Trophoblast cell (in vitro differentiated cells and primary cell): Measurements from ENCODE around the gene MROH2B.

Experiments
- DNase-seq, 2 donors: peaks; one replicate each; pipeline ENCODE4 v3.0.0-alpha.2; 2016
- H2AFZ ChIP-seq: 2 replicates; pipeline ENCODE4 v1.6.1; 2013; ENCODE audit warnings: low read length, moderate library complexity, mild to moderate bottlenecking; ENCODE audit not compliant: insufficient read depth, poor library complexity
- H2AK5ac ChIP-seq: 2 replicates; pipeline ENCODE4 v1.6.1; 2013; ENCODE audit warnings: mild to moderate bottlenecking, low read length
- H2BK120ac ChIP-seq: 2 replicates; pipeline ENCODE4 v1.6.1; 2013; ENCODE audit warnings: low read length, mild to moderate bottlenecking, moderate library complexity; ENCODE audit not compliant: insufficient read depth, poor library complexity
- H2BK12ac ChIP-seq: 2 replicates; pipeline ENCODE4 v1.6.1; 2013; ENCODE audit warnings: mild to moderate bottlenecking, low read length, moderate library complexity
- H2BK5ac ChIP-seq: 2 replicates; pipeline ENCODE4 v1.6.1; 2013; ENCODE audit warnings: low read length, low read depth, moderate library complexity, mild to moderate bottlenecking; ENCODE audit not compliant: poor library complexity
- H3K14ac ChIP-seq: 2 replicates; pipeline ENCODE4 v1.6.1; 2013; ENCODE audit warnings: mild to moderate bottlenecking, low read length
- H3K18ac ChIP-seq: 2 replicates; pipeline ENCODE4 v1.6.1; 2013; ENCODE audit warnings: mild to moderate bottlenecking, low read length
- H3K23ac ChIP-seq: 2 replicates; pipeline ENCODE4 v1.6.1; 2013; ENCODE audit warnings: low read length
- H3K27ac ChIP-seq: 2 replicates; pipeline ENCODE4 v1.5.1; 2013; ENCODE audit warnings: low read depth, mild to moderate bottlenecking, inconsistent platforms, low read length, moderate library complexity
- H3K27me3 ChIP-seq: 2 replicates; pipeline ENCODE4 v1.6.1; 2013; ENCODE audit warnings: inconsistent platforms, mild to moderate bottlenecking, low read length, moderate library complexity; ENCODE audit not compliant: insufficient read depth
- H3K36me3 ChIP-seq, 2 experiments: 1 replicate in 1 of 2; 2 replicates in 1 of 2; pipeline ENCODE4 v1.6.1; 2013; ENCODE audit warnings: low read length in 2 of 2, mild to moderate bottlenecking in 2 of 2, moderate library complexity in 1 of 2; ENCODE audit not compliant: insufficient read depth in 2 of 2, control insufficient read depth in 1 of 2
- H3K4ac ChIP-seq: 2 replicates; pipeline ENCODE4 v1.6.1; 2013; ENCODE audit warnings: low read depth, mild to moderate bottlenecking, low read length, moderate library complexity
- H3K4me1 ChIP-seq, 2 experiments: 1 replicate in 1 of 2; 2 replicates in 1 of 2; pipeline ENCODE4 v1.6.1; 2013; ENCODE audit warnings: low read length in 2 of 2, mild to moderate bottlenecking in 2 of 2, moderate library complexity in 1 of 2; ENCODE audit not compliant: insufficient read depth in 2 of 2, control insufficient read depth in 1 of 2
- H3K4me2 ChIP-seq: 2 replicates; pipeline ENCODE4 v1.6.1; 2013; ENCODE audit warnings: inconsistent platforms, mild to moderate bottlenecking, low read length, moderate library complexity
- H3K4me3 ChIP-seq: 2 replicates; pipeline ENCODE4 v1.5.1; 2013; ENCODE audit warnings: mild to moderate bottlenecking, low read depth, low read length, inconsistent platforms
- H3K79me1 ChIP-seq: one replicate; pipeline ENCODE4 v1.6.1; 2013; ENCODE audit warnings: low read length
- H3K79me2 ChIP-seq: 2 replicates; pipeline ENCODE4 v1.6.1; 2013; ENCODE audit warnings: low read length, mild to moderate bottlenecking; ENCODE audit not compliant: control insufficient read depth, insufficient read depth, poor library complexity
- H3K9ac ChIP-seq: 2 replicates; pipeline ENCODE4 v1.6.1; 2013; ENCODE audit warnings: mild to moderate bottlenecking, low read length
- H3K9me3 ChIP-seq: 2 replicates; pipeline ENCODE4 v1.6.1; 2013; ENCODE audit warnings: low read depth, mild to moderate bottlenecking, control low read depth, inconsistent platforms, low read length; ENCODE audit not compliant: insufficient read depth
- H4K12ac ChIP-seq: 2 replicates; pipeline ENCODE4 v1.6.1; 2013; ENCODE audit warnings: low read depth, mild to moderate bottlenecking, low read length, moderate library complexity
- H4K8ac ChIP-seq: 2 replicates; pipeline ENCODE4 v1.6.1; 2013; ENCODE audit warnings: low read depth, mild to moderate bottlenecking, low read length, moderate library complexity
- H4K91ac ChIP-seq: one replicate; pipeline ENCODE4 v1.6.1; 2013; ENCODE audit warnings: low read depth, mild to moderate bottlenecking, low read length, moderate library complexity
- WGBS: extraction: QIAGEN DNeasy Blood & Tissue Kit; methylation state at CpG from one replicate; pipeline ENCODE4 v1.1.7; 2013; ENCODE audit warnings: missing lambda C conversion rate; ENCODE audit not compliant: insufficient read length, insufficient coverage; ENCODE audit errors: extremely low coverage; 5-methylcytosine and 5-hydroxymethylcytosine counted together

MROH2B gene

DNA sequence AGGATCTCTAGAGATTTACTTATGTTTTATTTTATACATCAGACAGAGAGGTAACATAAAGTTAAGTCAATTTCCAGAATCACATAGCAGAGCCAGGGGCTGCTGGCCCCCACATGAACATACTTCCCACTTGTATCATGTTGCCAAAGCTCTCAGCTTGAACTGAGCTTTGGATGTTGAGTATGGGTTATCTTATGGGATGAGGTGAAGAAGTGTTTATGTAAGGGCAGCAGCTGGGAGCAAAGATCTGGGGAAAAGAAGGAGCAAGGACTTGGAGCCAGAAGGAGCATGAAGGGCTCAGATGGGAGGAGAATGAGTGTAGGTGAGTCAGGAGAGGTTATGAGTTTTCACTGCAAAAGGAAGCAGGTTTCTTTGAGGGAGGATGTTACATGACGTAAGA, 72.0 kb downstream of the MROH2B start:
- H3K4ac ChIP-seq, result no peak overlapping the region
- H3K27me3 ChIP-seq, result no peaks in the 10 kb centered on the region
- no peak overlapping the region for H2AK5ac ChIP-seq
- H3K14ac ChIP-seq, result no peak overlapping the region
- H4K12ac ChIP-seq, result no peak overlapping the region
- WGBS, result no CpG with 5 or more reads among the region's 1 CpG
- no peak overlapping the region for H2BK12ac ChIP-seq
- H3K79me2 ChIP-seq, result no peaks in the 10 kb centered on the region
- H3K9ac ChIP-seq, result no peak overlapping the region
- H4K8ac ChIP-seq, result no peak overlapping the region
- no peak overlapping the region for H2BK5ac ChIP-seq
- DNase-seq, result no peak
- H3K36me3 ChIP-seq, result no peaks in the 10 kb centered on the region
- no peak overlapping the region for H4K91ac ChIP-seq
- H3K27ac ChIP-seq, result no peak overlapping the region
- H3K4me2 ChIP-seq, result no peak overlapping the region
- no peaks in the 10 kb centered on the region for H3K4me1 ChIP-seq
- no peak overlapping the region for H2BK120ac ChIP-seq
- no peak overlapping the region for H3K18ac ChIP-seq
- no peak overlapping the region for H2AFZ ChIP-seq
- H3K4me3 ChIP-seq, result no peak overlapping the region
- H3K79me1 ChIP-seq, result no peaks in the 10 kb centered on the region
- no peaks in the 10 kb centered on the region for H3K9me3 ChIP-seq
- H3K23ac ChIP-seq, result no peak overlapping the region

DNA sequence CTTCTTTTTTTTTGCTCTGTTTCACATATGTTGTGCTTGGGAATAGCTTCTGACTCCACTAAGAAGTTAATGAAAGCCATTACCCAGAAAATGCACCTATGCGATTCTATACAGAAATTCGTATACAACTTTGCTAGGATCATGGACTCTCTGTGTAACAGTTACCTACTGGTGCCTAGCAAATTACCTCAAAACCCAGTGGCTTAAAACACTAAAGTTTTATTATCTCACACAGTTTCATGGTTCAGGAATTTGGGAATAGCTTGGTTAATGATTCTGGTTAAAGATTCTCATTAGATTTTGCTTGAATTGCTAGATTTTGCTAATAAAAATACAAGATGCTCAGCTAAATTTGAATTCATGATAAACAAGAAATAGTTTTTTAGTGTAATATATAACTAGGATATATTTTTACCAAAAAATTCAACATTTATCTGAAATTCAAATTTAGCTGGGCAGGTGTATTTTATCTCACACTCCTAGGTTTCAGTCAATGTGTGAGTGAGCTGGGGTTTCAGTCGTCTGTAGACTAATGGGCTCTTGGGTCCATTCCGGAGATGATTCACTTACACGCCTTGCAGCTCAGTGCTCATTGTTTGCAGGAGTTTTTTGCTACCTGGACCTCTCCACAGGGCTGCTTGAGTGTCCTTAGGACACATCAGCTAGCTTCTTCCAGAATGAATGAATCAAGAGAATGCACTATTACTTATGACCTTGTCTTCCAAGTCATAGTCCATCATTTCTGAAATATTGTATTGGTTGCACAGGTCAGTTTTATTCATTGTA, 75.1 kb downstream of the MROH2B start:
- Histone ChIP-seq H3K4me1 (peaks cover 0 to 3% of the 10 kb centered on the region in 2 experiments), H2BK120ac (no peak overlapping the region), H3K79me2 (no peaks in the 10 kb centered on the region), H3K4me3 (no peak overlapping the region), H4K12ac (no peak overlapping the region), H3K9ac (no peak overlapping the region), H2AFZ (no peak overlapping the region), H4K91ac (no peak overlapping the region), H3K14ac (no peak overlapping the region), H2AK5ac (no peak overlapping the region), H3K18ac (no peak overlapping the region), H2BK12ac (no peak overlapping the region), H3K27me3 (no peaks in the 10 kb centered on the region), H2BK5ac (no peak overlapping the region), H3K4me2 (no peak overlapping the region), H3K79me1 (no peaks in the 10 kb centered on the region), H3K9me3 (no peaks in the 10 kb centered on the region), H3K36me3 (no peaks in the 10 kb centered on the region), H3K4ac (no peak overlapping the region), H3K23ac (no peak overlapping the region), H3K27ac (no peak overlapping the region), H4K8ac (no peak overlapping the region)
- no peak for DNase-seq
- whole genome bisulfite sequencing, result no CpG with 5 or more reads among the region's 5 CpGs

- no peak overlapping the region for H3K14ac ChIP-seq
- H3K79me1 ChIP-seq, result no peaks in the 10 kb centered on the region
- H4K91ac ChIP-seq, result no peak overlapping the region
- DNase-seq, result no peak
- no peak overlapping the region for H3K27ac ChIP-seq
- H3K4me3 ChIP-seq, result no peak overlapping the region
- WGBS, result no CpG with 5 or more reads among the region's 5 CpGs
- no peak overlapping the region for H3K9ac ChIP-seq
- H3K27me3 ChIP-seq, result no peaks in the 10 kb centered on the region
- H2BK120ac ChIP-seq, result no peak overlapping the region
- H3K4ac ChIP-seq, result no peak overlapping the region
- H3K23ac ChIP-seq, result no peak overlapping the region
- H2BK5ac ChIP-seq, result no peak overlapping the region
- no peak overlapping the region for H2AFZ ChIP-seq
- no peak overlapping the region for H4K12ac ChIP-seq
- no peaks in the 10 kb centered on the region for H3K79me2 ChIP-seq
- no peak overlapping the region for H4K8ac ChIP-seq
- peaks cover 0 to 6% of the 10 kb centered on the region in 2 experiments for H3K4me1 ChIP-seq
- H3K18ac ChIP-seq, result no peak overlapping the region
- no peak overlapping the region for H2AK5ac ChIP-seq
- H3K9me3 ChIP-seq, result no peaks in the 10 kb centered on the region
- no peaks in the 10 kb centered on the region for H3K36me3 ChIP-seq
- no peak overlapping the region for H2BK12ac ChIP-seq
- no peak overlapping the region for H3K4me2 ChIP-seq
Observed at GRCh38 chr5:40991981-40992559, 79.1 kb downstream of the MROH2B start.

- H2AK5ac ChIP-seq, result no peak overlapping the region
- no peak overlapping the region for H2BK12ac ChIP-seq
- DNase-seq, result peak; percentile 10 to 41
- H3K4ac ChIP-seq, result no peak overlapping the region
- H4K91ac ChIP-seq, result no peak overlapping the region
- H2BK5ac ChIP-seq, result no peak overlapping the region
- no peak overlapping the region for H3K23ac ChIP-seq
- no peak overlapping the region for H3K9ac ChIP-seq
- H3K4me1 ChIP-seq, result peaks cover 0 to 6% of the 10 kb centered on the region in 2 experiments
- H4K8ac ChIP-seq, result no peak overlapping the region
- H3K14ac ChIP-seq, result no peak overlapping the region
- peak overlapping the region; percentile 51 for H3K27ac ChIP-seq
- H3K4me2 ChIP-seq, result no peak overlapping the region
- H4K12ac ChIP-seq, result no peak overlapping the region
- H3K9me3 ChIP-seq, result no peaks in the 10 kb centered on the region
- no peak overlapping the region for H3K18ac ChIP-seq
- H3K79me1 ChIP-seq, result no peaks in the 10 kb centered on the region
- no peak overlapping the region for H2BK120ac ChIP-seq
- H3K4me3 ChIP-seq, result no peak overlapping the region
- WGBS, result no CpG with 5 or more reads among the region's 2 CpGs
- H3K36me3 ChIP-seq, result no peaks in the 10 kb centered on the region
- no peak overlapping the region for H2AFZ ChIP-seq
- H3K79me2 ChIP-seq, result no peaks in the 10 kb centered on the region
- no peaks in the 10 kb centered on the region for H3K27me3 ChIP-seq
Observed at GRCh38 chr5:40991168-40991980, 79.8 kb downstream of the MROH2B start.
